Neural progenitor cell (in vitro differentiated cells): Measurements from ENCODE around the gene C13orf42. TPM values are rescaled to one million over a fixed set of nuclear protein-coding genes. Genes with fewer than 3 reads are reported as not detected.

Source experiments
- DNase-seq: peaks from one replicate; pipeline ENCODE4 v3.0.0-alpha.2; 2016; ENCODE audit warnings: low spot score
- H2AFZ ChIP-seq: fragments of 200-600 bp; sonication (generic); replicated peaks from 2 replicates; pipeline ENCODE4 v1.6.1; 2016; ENCODE audit warnings: antibody characterized with exemption
- H3F3A ChIP-seq: fragments of 200-600 bp; sonication (generic); 2 replicates; pipeline ENCODE4 v1.6.1; 2016; ENCODE audit warnings: antibody characterized with exemption, low read depth
- H3K27ac ChIP-seq: fragments of 200-600 bp; sonication (generic); 2 replicates; pipeline ENCODE4 v1.5.1; 2016; ENCODE audit warnings: mild to moderate bottlenecking
- H3K27me3 ChIP-seq: fragments of 200-600 bp; sonication (generic); 2 replicates; pipeline ENCODE4 v1.6.1; 2016; ENCODE audit warnings: mild to moderate bottlenecking, moderate library complexity
- H3K36me3 ChIP-seq: fragments of 200-600 bp; sonication (generic); 2 replicates; pipeline ENCODE4 v1.5.1; 2016
- H3K4me1 ChIP-seq: fragments of 200-600 bp; sonication (generic); 2 replicates; pipeline ENCODE4 v1.6.1; 2016; ENCODE audit warnings: mixed run types
- H3K4me2 ChIP-seq: fragments of 200-600 bp; sonication (generic); 2 replicates; pipeline ENCODE4 v1.6.1; 2016
- H3K4me3 ChIP-seq: fragments of 200-600 bp; sonication (generic); 2 replicates; pipeline ENCODE4 v1.5.1; 2016
- H3K79me2 ChIP-seq: fragments of 200-600 bp; sonication (generic); 2 replicates; pipeline ENCODE4 v1.6.1; 2016; ENCODE audit warnings: low read depth
- H3K9ac ChIP-seq: fragments of 200-600 bp; sonication (generic); 2 replicates; pipeline ENCODE4 v1.6.1; 2016
- H3K9me3 ChIP-seq: fragments of 200-600 bp; sonication (generic); 2 replicates; pipeline ENCODE4 v1.5.1; 2016; ENCODE audit warnings: low read depth
- H4K20me1 ChIP-seq: fragments of 200-600 bp; sonication (generic); 2 replicates; pipeline ENCODE4 v1.6.1; 2016; ENCODE audit warnings: low read depth
- H3K27ac Mint-ChIP-seq: 3 replicates; pipeline ENCODE4 v1.8.0; 2021; ENCODE audit warnings: mixed read lengths
- H3K27me3 Mint-ChIP-seq: 2 replicates; pipeline ENCODE4 v1.8.0; 2022; ENCODE audit warnings: low read depth, mild to moderate bottlenecking, inconsistent platforms, moderate library complexity, mixed read lengths; ENCODE audit not compliant: insufficient read depth
- H3K36me3 Mint-ChIP-seq: 3 replicates; pipeline ENCODE4 v1.8.0; 2021; ENCODE audit warnings: mixed read lengths
- H3K4me1 Mint-ChIP-seq: 3 replicates; pipeline ENCODE4 v1.8.0; 2021; ENCODE audit warnings: mixed read lengths
- H3K4me3 Mint-ChIP-seq: 3 replicates; pipeline ENCODE4 v1.8.0; 2021; ENCODE audit warnings: mild to moderate bottlenecking, moderate library complexity, mixed read lengths
- H3K9me3 Mint-ChIP-seq: 3 replicates; pipeline ENCODE4 v1.8.0; 2020; ENCODE audit warnings: mixed read lengths
- EZH2 ChIP-seq: fragments of 200-600 bp; sonication (generic); IDR thresholded peaks from 2 replicates; pipeline ENCODE4 v1.6.1; 2017; ENCODE audit warnings: antibody characterized with exemption, mild to moderate bottlenecking, moderate library complexity
- EZH2phosphoT487 ChIP-seq: fragments of 200-600 bp; sonication (generic); IDR thresholded peaks from 2 replicates; pipeline ENCODE4 v1.6.1; 2017; ENCODE audit warnings: antibody characterized with exemption
- total RNA-seq: library from RNA; depleted of rRNA; stranded (reverse); fragments of >200 nt; gene quantifications from 2 replicates; pipeline ENCODE4 v1.2.3, GENCODE V29; 2015; ENCODE audit warnings: low replicate concordance
- TF ChIP-seq, protein P1 (sequence below): fragments of 200-600 bp; sonication (generic); IDR thresholded peaks from 2 replicates; pipeline ENCODE4 v1.5.1; 2017; ENCODE audit warnings: antibody characterized with exemption, mild to moderate bottlenecking

The C13orf42 gene
- total RNA-seq, 1 donor from 2014 or later = 0.65 TPM

DNA sequence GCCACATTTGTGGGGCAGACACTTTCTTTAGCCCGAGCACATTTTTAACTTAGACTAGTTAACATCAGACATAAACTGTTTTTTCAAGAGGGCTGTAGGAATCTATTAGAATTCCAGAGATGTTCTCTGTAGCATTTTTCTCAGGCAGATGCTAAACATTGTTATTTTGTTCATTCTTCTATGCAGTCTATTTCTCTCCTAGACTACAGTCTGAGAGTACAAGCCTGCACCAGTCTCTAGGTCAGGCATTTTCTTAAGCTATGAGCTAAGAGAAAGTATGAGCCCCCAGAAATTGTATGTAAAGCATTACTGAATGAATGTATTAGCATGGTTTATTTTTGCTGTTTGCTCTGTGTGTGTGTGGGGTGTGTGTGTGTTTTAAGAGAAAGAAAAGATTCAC is 923 bp upstream of the C13orf42 start:
- no peak overlapping the region for H3K27ac ChIP-seq
- peaks cover 5% of the 10 kb centered on the region for H3K27me3 Mint-ChIP-seq
- no peaks in the 10 kb centered on the region for H3K79me2 ChIP-seq
- H3K9ac ChIP-seq = no peak overlapping the region
- H3K4me1 Mint-ChIP-seq = no peaks in the 10 kb centered on the region
- H3K4me2 ChIP-seq = no peak overlapping the region
- H3K9me3 Mint-ChIP-seq = no peaks in the 10 kb centered on the region
- H3F3A ChIP-seq = no peaks in the 10 kb centered on the region
- TF ChIP-seq EZH2phosphoT487 = no peak
- TF ChIP-seq, protein P1, sequence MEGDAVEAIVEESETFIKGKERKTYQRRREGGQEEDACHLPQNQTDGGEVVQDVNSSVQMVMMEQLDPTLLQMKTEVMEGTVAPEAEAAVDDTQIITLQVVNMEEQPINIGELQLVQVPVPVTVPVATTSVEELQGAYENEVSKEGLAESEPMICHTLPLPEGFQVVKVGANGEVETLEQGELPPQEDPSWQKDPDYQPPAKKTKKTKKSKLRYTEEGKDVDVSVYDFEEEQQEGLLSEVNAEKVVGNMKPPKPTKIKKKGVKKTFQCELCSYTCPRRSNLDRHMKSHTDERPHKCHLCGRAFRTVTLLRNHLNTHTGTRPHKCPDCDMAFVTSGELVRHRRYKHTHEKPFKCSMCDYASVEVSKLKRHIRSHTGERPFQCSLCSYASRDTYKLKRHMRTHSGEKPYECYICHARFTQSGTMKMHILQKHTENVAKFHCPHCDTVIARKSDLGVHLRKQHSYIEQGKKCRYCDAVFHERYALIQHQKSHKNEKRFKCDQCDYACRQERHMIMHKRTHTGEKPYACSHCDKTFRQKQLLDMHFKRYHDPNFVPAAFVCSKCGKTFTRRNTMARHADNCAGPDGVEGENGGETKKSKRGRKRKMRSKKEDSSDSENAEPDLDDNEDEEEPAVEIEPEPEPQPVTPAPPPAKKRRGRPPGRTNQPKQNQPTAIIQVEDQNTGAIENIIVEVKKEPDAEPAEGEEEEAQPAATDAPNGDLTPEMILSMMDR = no peak
- no peak for TF ChIP-seq EZH2
- no peak overlapping the region for H2AFZ ChIP-seq
- H4K20me1 ChIP-seq = no peaks in the 10 kb centered on the region
- H3K36me3 Mint-ChIP-seq = no peaks in the 10 kb centered on the region
- no peaks in the 10 kb centered on the region for H3K4me1 ChIP-seq
- no peaks in the 10 kb centered on the region for H3K27me3 ChIP-seq
- H3K4me3 ChIP-seq = no peak overlapping the region
- no peak overlapping the region for H3K4me3 Mint-ChIP-seq
- no peaks in the 10 kb centered on the region for H3K9me3 ChIP-seq
- H3K36me3 ChIP-seq = no peaks in the 10 kb centered on the region
- H3K27ac Mint-ChIP-seq = peak overlapping the region; percentile 6
- no peak for DNase-seq

DNA sequence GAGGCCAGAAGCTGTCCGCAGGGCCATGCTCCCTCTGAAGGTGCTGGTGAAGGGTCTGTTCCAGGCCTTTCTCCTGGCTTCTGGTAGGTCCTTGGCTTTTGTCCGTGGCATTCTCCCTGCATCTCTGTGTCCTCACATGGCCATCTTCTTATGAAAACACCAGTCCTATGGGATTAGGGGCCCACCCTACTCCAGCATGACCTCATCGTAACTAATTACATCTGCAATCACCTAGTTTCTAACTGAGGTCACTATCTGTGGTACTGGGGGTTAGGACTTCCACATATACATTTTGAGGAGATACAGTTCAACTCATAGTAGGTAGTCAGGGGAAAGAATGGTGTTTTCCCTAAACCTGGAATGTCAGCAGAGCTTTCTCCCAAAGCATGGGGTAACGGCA is 3.1 kb downstream of the C13orf42 start:
- no peak overlapping the region for H3K4me3 ChIP-seq
- no peaks in the 10 kb centered on the region for H3K27me3 Mint-ChIP-seq
- H3K4me1 Mint-ChIP-seq = peaks cover 4% of the 10 kb centered on the region
- H3K4me1 ChIP-seq = no peaks in the 10 kb centered on the region
- no peaks in the 10 kb centered on the region for H3K36me3 ChIP-seq
- no peaks in the 10 kb centered on the region for H4K20me1 ChIP-seq
- no peaks in the 10 kb centered on the region for H3K36me3 Mint-ChIP-seq
- DNase-seq = no peak
- TF ChIP-seq EZH2 = no peak
- no peak for TF ChIP-seq EZH2phosphoT487
- TF ChIP-seq, protein P1 = no peak
- no peak overlapping the region for H3K9ac ChIP-seq
- H3K27me3 ChIP-seq = no peaks in the 10 kb centered on the region
- no peak overlapping the region for H3K27ac Mint-ChIP-seq
- H3K9me3 ChIP-seq = peaks cover 3% of the 10 kb centered on the region
- H3K79me2 ChIP-seq = no peaks in the 10 kb centered on the region
- H3K27ac ChIP-seq = no peak overlapping the region
- H3K4me2 ChIP-seq = no peak overlapping the region
- peaks cover 4% of the 10 kb centered on the region for H3K9me3 Mint-ChIP-seq
- H3F3A ChIP-seq = no peaks in the 10 kb centered on the region
- no peak overlapping the region for H3K4me3 Mint-ChIP-seq
- H2AFZ ChIP-seq = no peak overlapping the region

DNA sequence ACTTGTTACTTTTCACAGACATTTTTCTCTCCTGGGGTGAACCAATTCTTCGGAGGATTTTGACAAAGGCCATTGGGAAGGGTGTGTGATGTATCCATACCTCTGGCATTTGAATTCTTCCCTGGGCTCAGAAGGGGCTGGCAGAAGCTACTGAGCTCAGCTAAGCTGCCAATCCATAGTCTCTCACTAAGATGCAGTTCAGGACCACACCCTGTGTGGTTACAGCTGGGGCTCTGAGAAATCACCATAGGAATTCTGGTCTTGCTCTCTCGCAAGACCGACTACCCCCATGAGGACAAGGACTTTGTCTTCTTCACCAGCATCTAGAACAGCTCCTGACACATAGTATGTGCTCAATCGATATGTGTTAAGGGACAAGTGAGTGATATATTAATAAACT is 6.0 kb downstream of the C13orf42 start:
- Histone ChIP-seq H3K9ac (no peak overlapping the region), H3F3A (no peaks in the 10 kb centered on the region), H4K20me1 (no peaks in the 10 kb centered on the region), H3K36me3 (no peaks in the 10 kb centered on the region), H3K27ac (no peak overlapping the region), H3K4me1 (no peaks in the 10 kb centered on the region), H3K79me2 (no peaks in the 10 kb centered on the region), H3K27me3 (no peaks in the 10 kb centered on the region), H3K4me2 (no peak overlapping the region), H3K4me3 (no peak overlapping the region), H2AFZ (no peak overlapping the region), H3K9me3 (peaks cover 3% of the 10 kb centered on the region)
- H3K36me3 Mint-ChIP-seq = no peaks in the 10 kb centered on the region
- H3K4me1 Mint-ChIP-seq = peaks cover 4% of the 10 kb centered on the region
- TF ChIP-seq EZH2phosphoT487 (no peak), EZH2 (no peak)
- TF ChIP-seq, protein P1 = no peak
- no peak overlapping the region for H3K27ac Mint-ChIP-seq
- no peak for DNase-seq
- H3K9me3 Mint-ChIP-seq = peaks cover 4% of the 10 kb centered on the region
- no peak overlapping the region for H3K4me3 Mint-ChIP-seq
- peaks cover 3% of the 10 kb centered on the region for H3K27me3 Mint-ChIP-seq
